HG03354 (cell line): ENCODE measurements around the gene HMCN2.

ENCODE experiments used
- ATAC-seq: cut with Tn5 transposase; IDR thresholded peaks from one replicate; pipeline ENCODE4 v1.9.1; 2021; ENCODE audit warnings: mild to moderate bottlenecking; ENCODE audit not compliant: unreplicated experiment, poor library complexity, severe bottlenecking

HMCN2 gene

GRCh38 chr9:130421154-130421801 lies 155.7 kb downstream of the HMCN2 start:
- no peak for ATAC-seq

GRCh38 chr9:130421802-130422276 lies 156.3 kb downstream of the HMCN2 start:
- no peak for ATAC-seq

- no peak for ATAC-seq
Measured at GRCh38 chr9:130422546-130422945, 157.0 kb downstream of the HMCN2 start.

GRCh38 chr9:130423272-130423671 lies 157.7 kb downstream of the HMCN2 start:
- ATAC-seq = no peak

- no peak for ATAC-seq
Measured at GRCh38 chr9:130424595-130425454, 159.3 kb downstream of the HMCN2 start.

- ATAC-seq = no peak
Measured at GRCh38 chr9:130425741-130426466, 160.3 kb downstream of the HMCN2 start.

GRCh38 chr9:130426467-130426773 lies 160.9 kb downstream of the HMCN2 start:
- ATAC-seq = no peak

GRCh38 chr9:130426883-130427282 lies 161.3 kb downstream of the HMCN2 start:
- no peak for ATAC-seq

GRCh38 chr9:130427326-130427725 lies 161.8 kb downstream of the HMCN2 start:
- no peak for ATAC-seq

- no peak for ATAC-seq
Measured at GRCh38 chr9:130428086-130428665, 162.6 kb downstream of the HMCN2 start.

- no peak for ATAC-seq
Measured at GRCh38 chr9:130429381-130429780, 163.8 kb downstream of the HMCN2 start.

- no peak for ATAC-seq
Measured at GRCh38 chr9:130429831-130430230, 164.3 kb downstream of the HMCN2 start.

GRCh38 chr9:130430232-130430631 lies 164.7 kb downstream of the HMCN2 start:
- ATAC-seq = no peak

- ATAC-seq = no peak
Measured at GRCh38 chr9:130430734-130431535, 165.4 kb downstream of the HMCN2 start.

GRCh38 chr9:130431536-130432303 lies 166.2 kb downstream of the HMCN2 start:
- ATAC-seq = no peak

- ATAC-seq = no peak
Measured at GRCh38 chr9:130432362-130432761, 166.8 kb downstream of the HMCN2 start.

- ATAC-seq = no peak
Measured at GRCh38 chr9:130432796-130433167, 167.2 kb downstream of the HMCN2 start.

GRCh38 chr9:130433168-130433946 lies 167.8 kb downstream of the HMCN2 start:
- ATAC-seq = no peak
